Endodermal cell (in vitro differentiated cells): ENCODE data around the gene PLAC1. TPM values are rescaled to one million over a fixed set of nuclear protein-coding genes. Genes with fewer than 3 reads are reported as not detected.

Source experiments
- DNase-seq: peaks from one replicate; pipeline ENCODE4 v3.0.0-alpha.2; 2017
- H3K27ac ChIP-seq: 2 replicates; pipeline ENCODE4 v1.5.1; 2013; ENCODE audit warnings: mild to moderate bottlenecking, low read depth, low read length, moderate library complexity
- H3K27me3 ChIP-seq: 2 replicates; pipeline ENCODE4 v1.6.1; 2013; ENCODE audit warnings: mild to moderate bottlenecking, low read length, moderate library complexity; ENCODE audit not compliant: insufficient read depth, control insufficient read depth, poor library complexity, severe bottlenecking
- H3K36me3 ChIP-seq: 2 replicates; pipeline ENCODE4 v1.7.0; 2013; ENCODE audit warnings: mild to moderate bottlenecking, low read length, moderate library complexity; ENCODE audit not compliant: control insufficient read depth, insufficient read depth
- H3K4me1 ChIP-seq: one replicate; pipeline ENCODE4 v1.7.0; 2013; ENCODE audit warnings: low read length; ENCODE audit not compliant: control insufficient read depth, insufficient read depth
- H3K4me3 ChIP-seq: 2 replicates; pipeline ENCODE4 v1.5.1; 2013; ENCODE audit warnings: mild to moderate bottlenecking, low read length, moderate library complexity
- H3K9ac ChIP-seq: 2 replicates; pipeline ENCODE4 v1.6.1; 2013; ENCODE audit warnings: mild to moderate bottlenecking, low read length, moderate library complexity; ENCODE audit not compliant: poor library complexity, severe bottlenecking; ENCODE audit errors: extremely low read depth
- H3K9me3 ChIP-seq: 2 replicates; pipeline ENCODE4 v1.6.1; 2013; ENCODE audit warnings: mild to moderate bottlenecking, low read length, moderate library complexity; ENCODE audit not compliant: control insufficient read depth
- H3K27ac Mint-ChIP-seq: 2 replicates; pipeline ENCODE4 v1.8.0; 2020; ENCODE audit warnings: mixed read lengths
- H3K27me3 Mint-ChIP-seq: 2 replicates; pipeline ENCODE4 v1.8.0; 2021; ENCODE audit warnings: mild to moderate bottlenecking, mixed read lengths; ENCODE audit not compliant: insufficient read depth
- H3K36me3 Mint-ChIP-seq: 2 replicates; pipeline ENCODE4 v1.8.0; 2020; ENCODE audit warnings: low read depth, mixed read lengths
- H3K4me1 Mint-ChIP-seq: 2 replicates; pipeline ENCODE4 v1.8.0; 2020; ENCODE audit warnings: mixed read lengths
- H3K4me3 Mint-ChIP-seq: 2 replicates; pipeline ENCODE4 v1.8.0; 2020; ENCODE audit warnings: mild to moderate bottlenecking, moderate library complexity, mixed read lengths
- H3K9me3 Mint-ChIP-seq: 2 replicates; pipeline ENCODE4 v1.8.0; 2020; ENCODE audit warnings: mild to moderate bottlenecking, mixed read lengths
- WGBS, 2 experiments: methylation state at CpG; one replicate each; pipeline versions ENCODE4 v1.1.5 to v1.1.7; 2013; ENCODE audit warnings: missing lambda C conversion rate in 2 of 2, mixed read lengths in 1 of 2; ENCODE audit not compliant: insufficient coverage in 1 of 2, insufficient read length in 1 of 2; 5-methylcytosine and 5-hydroxymethylcytosine counted together
- total RNA-seq, 2 donors: library from RNA; stranded (reverse); fragmentation: NEBNext Ultra II Directional in 1 of 2; extraction: Animal tissue kit (Norgen Biotek cat#: 25700) in 1 of 2; gene quantifications; 2 replicates in 1 of 2; 3 replicates in 1 of 2; pipeline ENCODE4 v1.2.1, GENCODE V29; 2021
- TF ChIP-seq, protein P1 (sequence below): fragments of 200-600 bp; sonication (generic); conservative IDR thresholded peaks from 2 replicates; pipeline ENCODE4 v1.5.0; 2021; ENCODE audit warnings: antibody characterized with exemption, mild to moderate bottlenecking

PLAC1 gene
- total RNA-seq, 2 donors from 2014 or later, result not detected

DNA sequence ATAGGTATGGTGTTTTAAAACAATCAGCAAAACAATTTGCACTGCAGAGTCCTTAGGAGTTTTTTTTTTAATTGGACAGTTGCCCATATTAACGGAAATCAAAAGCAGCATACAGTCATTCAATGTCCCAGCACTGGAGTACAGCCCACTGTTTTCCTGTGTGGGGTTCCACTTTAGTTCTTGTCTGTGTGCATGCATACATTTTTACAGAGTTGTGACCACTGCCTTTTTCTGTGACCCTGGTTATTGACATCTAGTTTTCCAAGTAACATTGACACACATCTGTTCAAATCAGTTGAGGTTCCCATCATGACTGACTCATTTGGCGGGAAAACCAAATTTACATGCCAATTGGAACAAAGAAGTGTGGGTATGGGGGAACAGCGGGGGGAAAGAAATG is 115.0 kb downstream of the PLAC1 start:
- no peaks in the 10 kb centered on the region for H3K36me3 Mint-ChIP-seq
- DNase-seq, result no peak

DNA sequence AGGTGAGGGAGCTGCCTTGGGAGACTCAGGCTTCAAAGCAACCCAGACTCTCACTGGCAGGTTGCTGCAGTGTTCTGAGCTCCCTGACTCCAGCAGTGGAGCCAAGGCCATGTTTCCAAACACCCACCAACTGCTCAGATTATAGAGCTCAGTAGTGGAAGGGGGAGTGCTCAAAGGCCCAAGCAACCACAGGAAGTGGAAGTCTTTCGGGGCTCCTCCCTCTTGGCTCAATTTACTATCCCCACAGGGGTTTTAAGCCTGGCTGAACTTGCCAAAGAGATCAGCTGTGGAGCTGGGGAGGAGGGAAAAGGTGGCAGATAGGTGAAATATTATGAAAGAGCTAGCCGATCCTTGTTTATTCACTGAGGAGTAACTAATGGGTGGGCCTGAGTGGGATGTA is 115.8 kb downstream of the PLAC1 start:
- Histone ChIP-seq H3K4me3 (no peak overlapping the region), H3K27me3 (no peaks in the 10 kb centered on the region), H3K9ac (no peak overlapping the region), H3K4me1 (no peaks in the 10 kb centered on the region), H3K36me3 (no peaks in the 10 kb centered on the region), H3K27ac (no peak overlapping the region), H3K9me3 (no peaks in the 10 kb centered on the region)
- WGBS, 2 experiments, result 70% methylated on average over 1 of the region's 2 CpGs; no CpG with 5 or more reads in 1 of the 2 experiments
- no peak overlapping the region for H3K4me3 Mint-ChIP-seq
- peaks cover 15% of the 10 kb centered on the region for H3K4me1 Mint-ChIP-seq
- TF ChIP-seq, protein P1, sequence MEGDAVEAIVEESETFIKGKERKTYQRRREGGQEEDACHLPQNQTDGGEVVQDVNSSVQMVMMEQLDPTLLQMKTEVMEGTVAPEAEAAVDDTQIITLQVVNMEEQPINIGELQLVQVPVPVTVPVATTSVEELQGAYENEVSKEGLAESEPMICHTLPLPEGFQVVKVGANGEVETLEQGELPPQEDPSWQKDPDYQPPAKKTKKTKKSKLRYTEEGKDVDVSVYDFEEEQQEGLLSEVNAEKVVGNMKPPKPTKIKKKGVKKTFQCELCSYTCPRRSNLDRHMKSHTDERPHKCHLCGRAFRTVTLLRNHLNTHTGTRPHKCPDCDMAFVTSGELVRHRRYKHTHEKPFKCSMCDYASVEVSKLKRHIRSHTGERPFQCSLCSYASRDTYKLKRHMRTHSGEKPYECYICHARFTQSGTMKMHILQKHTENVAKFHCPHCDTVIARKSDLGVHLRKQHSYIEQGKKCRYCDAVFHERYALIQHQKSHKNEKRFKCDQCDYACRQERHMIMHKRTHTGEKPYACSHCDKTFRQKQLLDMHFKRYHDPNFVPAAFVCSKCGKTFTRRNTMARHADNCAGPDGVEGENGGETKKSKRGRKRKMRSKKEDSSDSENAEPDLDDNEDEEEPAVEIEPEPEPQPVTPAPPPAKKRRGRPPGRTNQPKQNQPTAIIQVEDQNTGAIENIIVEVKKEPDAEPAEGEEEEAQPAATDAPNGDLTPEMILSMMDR, result no peak
- H3K27ac Mint-ChIP-seq, result no peak overlapping the region
- H3K36me3 Mint-ChIP-seq, result no peaks in the 10 kb centered on the region
- H3K27me3 Mint-ChIP-seq, result peaks cover 34% of the 10 kb centered on the region
- DNase-seq, result peak; percentile 63
- peaks cover 53% of the 10 kb centered on the region for H3K9me3 Mint-ChIP-seq

More for the DNA sequence above, 115.0 kb downstream of the PLAC1 start:
- H3K27ac ChIP-seq, result no peak overlapping the region
- peaks cover 17% of the 10 kb centered on the region for H3K4me1 Mint-ChIP-seq
- H3K27ac Mint-ChIP-seq, result no peak overlapping the region
- H3K4me1 ChIP-seq, result no peaks in the 10 kb centered on the region
- H3K4me3 ChIP-seq, result no peak overlapping the region
- WGBS, 2 experiments, result 94 to 100% methylated on average over 1 of the region's 3 CpGs
- H3K9me3 Mint-ChIP-seq, result peaks cover 50% of the 10 kb centered on the region
- no peak overlapping the region for H3K9ac ChIP-seq
- TF ChIP-seq, protein P1, result no peak
- no peaks in the 10 kb centered on the region for H3K27me3 ChIP-seq
- H3K9me3 ChIP-seq, result no peaks in the 10 kb centered on the region
- no peaks in the 10 kb centered on the region for H3K36me3 ChIP-seq
- peaks cover 42% of the 10 kb centered on the region for H3K27me3 Mint-ChIP-seq
- no peak overlapping the region for H3K4me3 Mint-ChIP-seq

GRCh38 chrX:134541906-134542305 is 116.4 kb downstream of the PLAC1 start:
- Histone ChIP-seq H3K27ac (no peak overlapping the region), H3K9me3 (no peaks in the 10 kb centered on the region), H3K4me3 (no peak overlapping the region), H3K4me1 (no peaks in the 10 kb centered on the region), H3K27me3 (no peaks in the 10 kb centered on the region), H3K9ac (no peak overlapping the region), H3K36me3 (no peaks in the 10 kb centered on the region)
- no peak for DNase-seq
- Mint-ChIP-seq H3K4me3 (no peak overlapping the region), H3K36me3 (no peaks in the 10 kb centered on the region), H3K9me3 (peaks cover 51% of the 10 kb centered on the region), H3K4me1 (peaks cover 21% of the 10 kb centered on the region), H3K27ac (no peak overlapping the region), H3K27me3 (peaks cover 28% of the 10 kb centered on the region)
- TF ChIP-seq, protein P1, result no peak
- WGBS, 2 experiments, result 91 to 100% methylated on average over 1 to 3 of the region's 3 CpGs
